Measurements from ENCODE around the gene TBC1D5. TPM values are rescaled to one million over a fixed set of nuclear protein-coding genes. Genes with fewer than 3 reads are reported as not detected.

The TBC1D5 gene
- total RNA-seq, 1 experiment from 2014 or later: 43.3 TPM

GRCh38 chr3:17136136-17136721, 606.2 kb downstream of the TBC1D5 start:
- H3K9me3 Mint-ChIP-seq (ENCODE audit: unreplicated experiment): no peaks in the 10 kb centered on the region

GRCh38 chr3:17135696-17136095, 606.7 kb downstream of the TBC1D5 start:
- BruUV-seq (replicated peaks): no TSS peak
- intact Hi-C loops (cut with micrococcal nuclease): no loop called here
- Mint-ChIP-seq H3K4me3 (ENCODE audit: unreplicated experiment) (no peak overlapping the region), H3K4me1 (ENCODE audit: insufficient read depth, unreplicated experiment) (no peaks in the 10 kb centered on the region), H3K9me3 (ENCODE audit: unreplicated experiment) (no peaks in the 10 kb centered on the region), H3K27me3 (ENCODE audit: insufficient read depth, unreplicated experiment) (no peaks in the 10 kb centered on the region), H3K27ac (ENCODE audit: low read depth, unreplicated experiment) (no peak overlapping the region), H3K36me3 (ENCODE audit: insufficient read depth, unreplicated experiment) (no peaks in the 10 kb centered on the region)
- CTCF ChIA-PET: interaction anchor here (0.6 kb wide), 1 partner anchor 535 kb away, joined by 3 read pairs; no protein-coding TSS in a partner anchor
- POLR2A ChIA-PET: no interaction called here
- TF ChIP-seq CTCF (IDR thresholded peaks at IDR 0.05; ENCODE audit: unreplicated experiment): no peak
- no peak for DNase-seq (ENCODE audit: unreplicated experiment)

More at GRCh38 chr3:17136136-17136721, 606.2 kb downstream of the TBC1D5 start:
- no peak for DNase-seq (ENCODE audit: unreplicated experiment)
- CTCF ChIA-PET: no interaction called here
- Mint-ChIP-seq H3K4me3 (ENCODE audit: unreplicated experiment) (no peak overlapping the region), H3K27ac (ENCODE audit: low read depth, unreplicated experiment) (no peak overlapping the region), H3K27me3 (ENCODE audit: insufficient read depth, unreplicated experiment) (no peaks in the 10 kb centered on the region), H3K36me3 (ENCODE audit: insufficient read depth, unreplicated experiment) (no peaks in the 10 kb centered on the region), H3K4me1 (ENCODE audit: insufficient read depth, unreplicated experiment) (no peaks in the 10 kb centered on the region)
- no peak for TF ChIP-seq CTCF (IDR thresholded peaks at IDR 0.05; ENCODE audit: unreplicated experiment)
- intact Hi-C loops (cut with micrococcal nuclease): no loop called here
- POLR2A ChIA-PET: no interaction called here
- BruUV-seq (replicated peaks): no TSS peak

- no peak for DNase-seq (ENCODE audit: unreplicated experiment)
- Mint-ChIP-seq H3K27ac (ENCODE audit: low read depth, unreplicated experiment) (no peak overlapping the region), H3K4me3 (ENCODE audit: unreplicated experiment) (no peak overlapping the region), H3K27me3 (ENCODE audit: insufficient read depth, unreplicated experiment) (no peaks in the 10 kb centered on the region), H3K9me3 (ENCODE audit: unreplicated experiment) (no peaks in the 10 kb centered on the region), H3K4me1 (ENCODE audit: insufficient read depth, unreplicated experiment) (no peaks in the 10 kb centered on the region), H3K36me3 (ENCODE audit: insufficient read depth, unreplicated experiment) (no peaks in the 10 kb centered on the region)
- BruUV-seq (replicated peaks): no TSS peak
- ChIA-PET POLR2A (interaction anchor here (0.7 kb wide), 1 partner anchor 23 kb away, joined by 3 read pairs; no protein-coding TSS in a partner anchor), CTCF (no interaction called here)
- no peak for TF ChIP-seq CTCF (IDR thresholded peaks at IDR 0.05; ENCODE audit: unreplicated experiment)
- intact Hi-C loops (cut with micrococcal nuclease): no loop called here
These were observed 608.5 kb downstream of the TBC1D5 start for GRCh38 chr3:17133632-17134545.

DNA sequence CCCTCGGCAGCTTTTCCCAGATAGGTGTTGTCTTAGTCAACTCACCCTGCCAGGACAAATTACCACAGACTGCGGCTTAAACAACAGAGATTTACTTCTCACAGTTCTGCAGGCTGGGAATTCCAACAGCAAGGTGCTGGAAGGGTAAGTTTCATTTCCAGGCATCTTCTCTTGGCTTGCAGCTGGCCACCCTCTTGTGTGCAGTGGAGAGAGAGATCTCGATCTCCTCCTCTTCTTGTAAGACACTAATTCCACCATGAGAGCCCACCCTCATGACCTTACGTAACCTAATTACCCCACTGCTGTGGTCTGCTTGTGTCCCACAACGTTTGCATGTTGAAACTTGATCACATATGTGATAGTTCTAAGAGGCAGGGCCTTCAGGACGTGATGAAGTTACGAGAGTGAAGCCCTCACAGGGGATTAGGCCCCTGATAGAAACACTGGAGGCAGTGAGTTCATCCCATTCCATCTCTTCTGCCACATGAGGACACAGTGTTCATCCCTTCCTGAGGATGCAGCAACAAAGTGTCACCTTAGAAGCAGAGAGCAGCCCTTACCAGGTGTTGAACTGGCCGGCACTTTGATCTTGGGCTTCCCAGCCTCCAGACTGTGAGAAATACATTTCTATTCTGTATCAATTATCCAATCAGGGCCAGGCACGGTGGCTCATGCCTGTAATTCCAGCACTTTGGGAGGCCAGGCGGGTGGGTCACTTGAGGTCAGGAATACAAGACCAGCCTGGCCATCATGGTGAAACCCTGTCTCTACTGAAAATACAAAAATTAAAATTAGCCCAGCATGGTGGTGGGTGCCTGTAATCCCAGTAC, 609.9 kb downstream of the TBC1D5 start:
- CTCF ChIA-PET: no interaction called here
- intact Hi-C loops (cut with micrococcal nuclease): no loop called here
- H3K4me3 Mint-ChIP-seq (ENCODE audit: unreplicated experiment): no peak overlapping the region
- no peaks in the 10 kb centered on the region for H3K36me3 Mint-ChIP-seq (ENCODE audit: insufficient read depth, unreplicated experiment)
- BruUV-seq (replicated peaks): no TSS peak
- no peak for TF ChIP-seq CTCF (IDR thresholded peaks at IDR 0.05; ENCODE audit: unreplicated experiment)
- no peaks in the 10 kb centered on the region for H3K4me1 Mint-ChIP-seq (ENCODE audit: insufficient read depth, unreplicated experiment)
- POLR2A ChIA-PET: interaction anchor here (0.6 kb wide), 1 partner anchor 39 kb away, joined by 4 read pairs; no protein-coding TSS in a partner anchor
- H3K27me3 Mint-ChIP-seq (ENCODE audit: insufficient read depth, unreplicated experiment): no peaks in the 10 kb centered on the region
- no peaks in the 10 kb centered on the region for H3K9me3 Mint-ChIP-seq (ENCODE audit: unreplicated experiment)
- DNase-seq (ENCODE audit: unreplicated experiment): no peak
- no peak overlapping the region for H3K27ac Mint-ChIP-seq (ENCODE audit: low read depth, unreplicated experiment)
